Activated T-helper 9 cell treated with anti-CD3 and anti-CD28 coated beads, Interleukin-2, amount 50 U/mL, for 16 hours (primary cell): Measurements from ENCODE around the gene GPANK1.
A peak's percentile ranks its signal among the peaks of the same experiment; 100 is the strongest.

Source experiments
- DNase-seq: peaks from one replicate; pipeline ENCODE4 v3.0.0-alpha.2; 2020; ENCODE audit warnings: low read depth

Gene GPANK1

DNA sequence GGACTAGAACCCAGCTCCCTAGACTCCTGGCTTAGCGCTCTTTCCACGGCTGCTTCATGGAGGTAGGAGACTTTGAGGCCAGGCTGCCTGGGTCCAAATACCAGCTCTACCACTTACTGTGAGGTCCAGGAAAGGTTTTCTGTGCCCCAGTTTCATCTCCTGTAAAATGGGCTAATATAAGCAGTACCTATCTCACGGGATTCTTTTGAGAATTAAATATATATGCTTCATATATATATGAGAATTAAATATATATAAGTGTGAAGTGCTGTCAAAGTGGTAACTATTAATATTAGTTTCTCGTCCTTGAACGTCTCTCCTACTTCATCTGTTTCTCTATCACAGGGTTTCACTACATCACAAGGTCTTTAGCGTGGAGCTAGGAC lies 26.3 kb upstream of the GPANK1 start:
- DNase-seq, result no peak

DNA sequence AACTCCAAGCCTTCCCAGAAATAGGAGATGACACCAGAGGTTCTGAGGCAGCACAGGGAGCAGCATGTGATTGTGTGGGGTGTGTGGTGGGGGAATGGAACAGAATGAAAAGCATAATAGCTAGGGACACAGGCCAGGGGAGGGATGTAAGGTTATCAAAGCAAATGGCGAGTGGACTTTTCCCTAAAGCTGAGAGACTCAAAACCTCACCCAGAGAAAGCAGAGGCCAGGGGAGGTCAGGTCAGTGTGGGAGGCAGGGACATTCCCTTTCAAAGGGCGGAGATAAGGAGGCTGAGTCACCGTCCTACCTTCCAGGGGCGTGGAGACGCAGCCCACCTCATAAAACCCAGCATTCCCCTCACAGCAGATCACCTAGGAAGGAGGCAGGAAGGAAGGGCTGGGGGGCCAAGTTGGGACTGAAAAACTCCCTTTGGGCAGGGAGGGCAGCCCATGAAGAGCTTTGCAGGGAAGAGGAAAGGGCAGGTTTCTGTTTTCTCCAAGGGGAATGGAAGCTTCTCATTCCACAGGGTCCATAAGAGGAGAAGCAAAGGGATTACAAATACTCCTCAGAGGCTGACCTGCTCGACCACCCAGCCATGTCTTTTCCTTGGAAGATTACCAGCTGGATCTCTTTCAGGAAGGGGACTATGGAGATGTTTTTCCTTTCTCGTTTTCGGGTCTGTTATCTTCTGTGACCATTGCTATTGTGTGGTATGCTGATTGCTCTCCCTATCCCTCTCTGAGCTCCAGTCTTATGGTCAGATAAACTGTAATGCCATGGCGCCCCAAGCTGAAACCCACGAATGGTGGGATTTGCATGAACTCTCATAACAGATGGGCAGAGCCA lies 25.7 kb upstream of the GPANK1 start:
- no peak for DNase-seq

- no peak for DNase-seq
Observed at GRCh38 chr6:31689249-31690110, 24.7 kb upstream of the GPANK1 start.

DNA sequence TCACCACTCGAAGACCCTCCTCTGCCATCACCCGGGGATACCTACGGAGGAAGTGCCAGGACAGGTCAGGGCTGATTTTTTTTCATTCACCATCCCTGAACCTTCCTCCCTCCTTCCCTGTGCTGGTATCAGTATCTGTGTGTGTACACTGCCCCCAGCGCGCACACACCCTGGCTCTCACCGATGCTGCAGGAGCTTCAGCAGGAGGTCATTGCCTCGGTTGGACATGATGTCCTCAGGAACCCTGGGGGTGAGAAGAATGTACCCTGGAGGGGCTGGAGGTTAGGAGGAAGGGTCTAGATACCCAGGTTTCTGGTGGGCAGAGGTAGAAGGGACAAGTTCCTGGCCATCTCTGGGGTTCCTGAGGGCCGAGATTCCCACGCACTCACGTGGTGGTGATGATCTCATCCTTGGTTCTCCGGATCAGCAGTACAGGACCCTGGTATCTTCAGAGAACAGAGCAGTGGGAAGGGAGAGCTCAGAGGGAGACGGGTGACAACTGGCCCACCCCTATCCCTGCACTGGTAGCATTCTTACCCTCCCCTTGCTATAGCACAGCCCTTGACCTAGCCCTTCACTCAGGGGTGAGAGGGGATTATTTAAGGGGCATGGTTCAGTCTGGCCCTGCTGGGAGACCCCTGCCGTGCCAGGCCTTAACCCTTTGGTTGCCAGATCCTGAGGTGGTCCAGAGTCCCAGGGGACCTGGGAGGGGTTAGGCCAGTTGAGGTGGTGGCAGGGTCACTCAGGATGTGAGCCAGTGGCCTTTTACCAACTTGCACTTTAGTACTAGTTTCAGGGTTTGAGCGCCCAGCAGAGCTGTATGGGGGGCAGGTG lies 23.3 kb upstream of the GPANK1 start:
- DNase-seq, result no peak

DNA sequence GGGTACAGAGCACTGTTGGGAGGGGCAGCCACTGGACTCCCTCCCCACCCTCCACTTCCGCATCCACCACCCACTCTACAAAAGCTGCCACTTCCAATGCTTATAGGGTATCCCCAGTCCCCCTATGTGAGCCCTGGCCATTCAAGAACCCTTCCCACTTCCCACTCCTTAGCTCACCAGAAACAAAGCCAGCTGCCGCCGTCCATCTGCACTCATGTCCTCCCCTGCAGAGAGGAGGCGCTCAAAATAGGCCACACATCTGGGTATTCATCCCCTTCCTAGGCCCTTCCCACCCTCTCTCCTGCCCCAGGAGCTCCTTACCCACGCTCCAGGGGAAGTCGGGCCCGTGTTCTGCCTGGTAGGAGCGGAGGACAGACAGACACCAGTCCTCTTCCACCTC lies 22.5 kb upstream of the GPANK1 start:
- DNase-seq, result no peak

DNA sequence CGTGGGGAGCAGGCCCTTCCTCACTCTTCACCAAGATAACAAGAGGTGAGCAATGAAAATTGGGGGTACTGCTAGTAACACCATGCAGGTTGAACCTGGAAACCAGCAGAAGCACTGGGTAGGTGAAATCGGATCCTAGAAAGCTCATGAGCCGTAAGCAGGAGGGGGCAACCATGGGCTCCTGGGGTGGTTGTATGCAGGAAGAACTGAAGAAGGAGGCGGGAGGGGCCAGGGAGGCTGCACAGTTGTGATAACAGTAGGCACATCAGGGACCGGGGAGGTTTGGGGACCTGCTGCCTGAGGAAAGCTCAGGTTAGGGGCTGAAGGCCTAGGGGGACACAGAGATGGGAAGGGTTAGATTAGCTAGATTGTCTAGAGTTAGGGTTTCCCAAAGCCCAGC lies 21.7 kb upstream of the GPANK1 start:
- DNase-seq, result no peak

- no peak for DNase-seq
Observed at GRCh38 chr6:31683591-31683990, 18.8 kb upstream of the GPANK1 start.

DNA sequence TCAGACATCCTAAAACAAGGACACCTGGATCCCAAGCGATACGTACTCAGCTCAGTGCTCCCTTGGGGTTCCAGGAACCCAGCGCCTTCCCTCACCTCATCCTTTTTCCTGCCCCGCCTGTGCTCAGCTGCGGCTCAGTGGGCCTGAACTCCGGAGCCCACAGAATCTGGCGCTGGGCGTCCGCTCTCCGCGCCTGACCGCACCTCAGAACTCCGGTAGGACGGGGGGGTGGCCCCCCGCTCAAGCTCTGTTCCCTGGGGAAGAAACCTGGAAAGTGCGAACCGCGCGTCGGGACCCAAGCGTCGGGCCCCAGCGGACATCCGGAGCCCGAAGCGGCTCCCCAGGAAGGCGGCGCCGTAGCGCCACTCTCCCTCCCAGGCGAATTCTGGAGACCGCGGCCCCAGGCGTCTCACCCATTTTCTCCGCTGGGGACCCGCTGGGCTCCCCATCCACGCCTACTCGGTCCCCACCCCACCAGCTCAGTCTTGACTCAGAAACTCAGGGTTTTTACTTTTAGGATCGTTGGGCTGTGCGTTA lies 16.4 kb upstream of the GPANK1 start:
- peak; percentile 26 for DNase-seq

DNA sequence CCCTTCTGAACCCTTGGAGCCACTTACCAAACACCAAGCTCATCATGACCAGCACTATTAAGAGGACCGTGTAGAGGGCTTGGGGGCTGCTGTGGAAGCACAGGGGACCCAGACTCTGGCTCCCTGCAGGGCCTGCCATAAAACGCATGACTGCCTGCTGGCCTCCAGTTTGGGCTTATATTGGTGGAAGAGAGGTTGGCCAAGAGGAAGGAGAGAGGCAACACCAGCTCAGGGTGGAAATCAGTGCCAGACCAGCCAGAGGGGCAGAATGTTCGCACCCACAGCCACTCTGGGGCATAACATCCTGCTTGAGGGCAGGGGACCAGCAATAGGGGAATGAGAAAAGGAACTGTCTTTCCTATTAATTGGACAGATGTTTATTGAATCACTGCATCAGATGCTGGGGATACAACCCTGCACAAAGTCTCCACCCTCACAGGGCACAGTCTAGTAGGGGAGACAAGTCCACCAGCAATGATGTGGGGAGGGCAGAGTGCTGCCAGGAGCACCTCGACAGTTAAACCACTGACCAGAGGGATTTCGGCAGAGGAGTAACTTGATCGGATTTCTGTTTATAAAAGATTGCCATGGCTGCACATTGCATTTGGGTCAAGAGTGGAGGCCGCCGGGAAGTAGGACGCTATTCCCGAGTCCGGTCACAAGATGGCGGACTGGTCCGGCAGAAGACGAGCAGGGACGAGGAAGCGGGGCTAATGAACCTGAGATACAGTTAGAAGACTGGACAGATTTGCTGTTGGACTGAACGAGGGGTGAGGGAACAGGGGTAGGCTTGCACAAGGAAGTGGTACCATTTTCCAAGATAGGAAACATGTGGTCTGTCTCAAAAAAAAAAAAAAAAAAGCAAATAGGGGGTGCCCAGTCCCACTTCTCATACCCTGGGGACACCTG lies 15.7 kb upstream of the GPANK1 start, which contains the start of gene LY6G5C:
LY6G5C (minus strand) TSS at position 842 of the 909 bp plus-strand sequence; CDS start at position 148, 694 bp downstream.
- DNase-seq, result peak; percentile 50

DNA sequence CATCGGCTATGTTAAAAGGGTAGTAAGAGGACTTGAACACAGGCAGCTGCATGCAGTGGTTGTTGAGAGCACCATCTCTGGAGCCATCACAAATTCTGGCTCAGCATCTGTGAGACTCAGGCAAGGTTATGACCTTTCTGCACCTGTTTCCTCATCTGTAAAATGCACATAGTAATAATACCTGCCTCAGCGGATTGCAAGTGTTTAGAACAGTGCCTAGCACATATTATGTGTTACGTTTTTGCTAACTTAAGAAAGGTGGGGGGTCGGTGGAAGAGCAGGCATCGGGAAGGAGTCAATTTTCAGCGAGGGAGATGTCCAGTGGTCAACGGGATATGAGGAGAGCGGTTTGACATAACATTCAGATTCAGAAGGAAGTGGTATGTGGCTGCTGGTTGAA lies 13.2 kb upstream of the GPANK1 start:
- DNase-seq, result no peak

GRCh38 chr6:31676904-31677303 lies 12.1 kb upstream of the GPANK1 start:
- no peak for DNase-seq

GRCh38 chr6:31676322-31676903 lies 11.6 kb upstream of the GPANK1 start:
- no peak for DNase-seq

- no peak for DNase-seq
Observed at GRCh38 chr6:31669676-31670075, 4.9 kb upstream of the GPANK1 start, which contains the start of gene LY6G5B. LY6G5B (plus strand) TSS chr6:31669976; CDS start chr6:31670951, 975 bp downstream.

DNA sequence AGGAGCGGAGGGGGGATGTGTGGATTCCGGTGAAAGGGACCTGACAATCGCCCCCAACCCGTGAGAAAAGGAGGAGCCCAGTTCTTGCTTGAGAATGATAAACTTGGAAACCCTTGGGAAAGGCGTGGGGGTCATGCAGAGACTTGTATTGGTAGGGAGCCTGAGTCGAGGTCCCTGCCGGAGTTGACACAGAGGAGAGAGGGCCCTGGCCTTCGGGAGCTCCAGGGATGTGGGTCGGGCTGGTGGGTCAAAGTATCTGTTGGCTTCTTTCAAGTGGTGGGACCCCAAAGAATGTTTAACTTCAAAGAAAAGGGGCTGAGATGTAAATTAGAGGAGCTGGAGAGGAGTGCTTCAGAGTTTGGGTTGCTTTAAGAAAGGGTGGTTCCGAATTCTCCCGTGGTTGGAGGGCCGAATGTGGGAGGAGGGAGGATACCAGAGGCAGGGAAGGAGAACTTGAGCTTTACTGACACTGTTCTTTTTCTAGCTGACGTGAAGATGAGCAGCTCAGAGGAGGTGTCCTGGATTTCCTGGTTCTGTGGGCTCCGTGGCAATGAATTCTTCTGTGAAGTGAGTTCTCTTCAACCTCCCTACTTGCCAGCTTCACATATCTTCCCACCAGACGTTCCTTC lies 1.7 kb upstream of the GPANK1 start:
- DNase-seq, result no peak

DNA sequence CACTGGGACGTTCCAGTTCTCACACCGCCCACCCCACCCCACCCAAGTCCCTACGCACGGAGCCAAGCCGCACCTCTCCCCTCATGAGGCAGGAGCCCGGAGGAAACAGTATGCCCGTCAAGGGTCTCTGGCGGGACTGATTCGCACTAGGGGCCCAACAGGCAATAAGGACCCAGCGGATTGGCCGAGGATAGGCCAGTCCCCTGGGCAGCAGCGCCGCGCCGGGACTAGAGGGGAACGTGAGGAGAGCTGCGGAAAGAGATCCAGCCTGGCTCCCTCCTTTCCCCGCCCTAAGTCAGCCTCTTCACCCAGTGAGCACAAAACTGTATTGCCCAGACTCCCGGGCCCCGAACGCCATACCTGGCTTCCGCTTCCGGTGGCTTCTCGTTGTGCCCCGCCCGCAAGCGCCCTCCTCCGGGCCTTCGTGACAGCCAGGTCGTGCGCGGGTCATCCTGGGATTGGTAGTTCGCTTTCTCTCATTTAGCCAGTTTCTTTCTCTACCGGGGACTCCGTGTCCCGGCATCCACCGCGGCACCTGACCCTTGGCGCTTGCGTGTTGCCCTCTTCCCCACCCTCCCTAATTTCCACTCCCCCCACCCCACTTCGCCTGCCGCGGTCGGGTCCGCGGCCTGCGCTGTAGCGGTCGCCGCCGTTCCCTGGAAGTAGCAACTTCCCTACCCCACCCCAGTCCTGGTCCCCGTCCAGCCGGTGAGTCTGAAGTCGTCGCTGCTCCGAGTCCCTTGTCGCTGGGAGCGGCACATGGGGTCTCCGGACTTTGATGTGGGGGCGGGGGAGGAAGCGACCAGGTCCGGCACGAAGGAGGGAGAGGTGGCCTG lies 922 bp upstream of the GPANK1 start, which contains the start of gene CSNK2B:
CSNK2B (plus strand) TSS at position 580 of the 836 bp plus-strand sequence. CDS start 752 bp downstream, outside the sequence.
- peak; percentile 98 for DNase-seq

DNA sequence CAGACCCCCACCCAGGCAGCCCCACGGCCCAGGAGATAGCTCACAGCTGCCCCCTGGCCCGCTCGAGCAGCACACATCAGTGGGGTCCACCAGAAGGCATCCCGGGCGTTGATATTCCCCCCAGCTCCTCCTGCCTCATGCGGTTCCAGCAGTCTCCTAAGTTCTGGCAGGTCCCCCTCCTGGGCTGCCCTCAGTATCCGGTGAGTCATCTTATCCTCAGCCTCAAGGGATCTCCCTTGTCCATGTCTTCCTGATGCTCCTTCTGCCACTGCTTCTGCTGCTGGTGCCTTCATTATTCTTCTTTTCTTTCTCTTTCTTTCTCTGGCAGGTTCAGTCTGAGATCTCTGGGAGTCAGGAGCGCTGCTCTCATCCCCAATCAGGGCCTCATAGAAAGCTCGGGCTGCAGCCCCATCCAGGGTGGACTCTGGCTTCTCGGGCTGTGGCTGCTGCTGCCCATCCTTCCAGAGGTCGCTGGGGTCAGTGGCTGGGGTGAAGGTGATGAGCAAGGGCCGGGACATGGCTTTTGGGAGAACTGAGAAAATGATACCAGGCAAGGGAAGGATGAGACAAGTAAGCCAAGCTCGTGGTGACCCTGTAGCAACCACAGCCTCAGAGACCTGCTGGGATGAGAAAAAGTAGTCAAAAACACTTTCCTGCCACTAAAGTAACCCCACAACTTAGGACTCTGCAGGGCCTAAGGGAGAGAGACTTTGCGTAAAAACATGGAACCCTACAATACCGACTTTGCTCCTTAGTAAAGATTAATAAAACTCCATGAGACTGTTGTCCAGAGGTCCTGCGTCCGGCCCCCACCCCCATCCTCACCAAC lies 622 bp downstream of the GPANK1 start:
- no peak for DNase-seq

DNA sequence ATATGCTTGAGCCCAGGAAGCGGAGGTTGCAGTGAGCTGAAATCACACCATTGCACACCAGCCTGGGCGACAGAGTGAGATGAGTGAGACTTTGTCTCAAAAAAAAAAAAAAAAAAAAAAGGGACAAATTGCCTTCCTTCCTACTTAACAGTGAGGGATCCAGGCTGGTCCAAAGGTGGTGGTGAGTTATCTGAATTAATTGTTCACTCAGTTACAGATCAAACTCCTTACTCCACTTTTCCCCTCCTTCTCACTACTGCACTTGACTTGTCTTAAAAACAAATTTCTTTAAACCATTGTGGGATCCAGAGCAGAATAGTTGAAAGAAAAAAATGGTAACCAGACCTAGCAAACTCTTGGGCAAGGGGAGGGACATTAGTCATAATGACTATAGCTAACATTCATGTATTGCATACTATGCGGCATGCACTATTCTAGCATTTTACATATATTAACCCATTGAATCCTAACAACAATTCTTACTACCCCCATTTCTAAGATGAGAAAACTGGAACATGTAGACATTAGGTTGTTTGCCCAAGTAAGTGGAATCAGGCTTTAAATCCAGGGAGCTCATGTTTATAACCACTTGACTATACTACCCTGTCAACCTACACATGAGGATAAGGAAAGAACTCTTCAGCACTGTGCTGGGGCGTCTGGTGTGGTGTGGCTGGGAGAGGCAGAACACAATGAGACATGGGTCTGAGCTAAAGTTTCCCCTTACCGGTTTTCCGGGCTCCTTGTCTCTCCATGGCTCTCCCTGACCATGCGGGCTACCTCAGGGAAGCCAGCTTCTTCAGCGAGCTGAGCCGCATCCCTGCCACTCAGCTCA lies 1.5 kb downstream of the GPANK1 start:
- no peak for DNase-seq
